ENCODE results near the gene GGACT.
"Not testable (repeated sequence)": the region's sequence is repeated elsewhere in the genome, so short reads cannot be mapped to it uniquely, and the experiment has no call there.

Gene GGACT

DNA sequence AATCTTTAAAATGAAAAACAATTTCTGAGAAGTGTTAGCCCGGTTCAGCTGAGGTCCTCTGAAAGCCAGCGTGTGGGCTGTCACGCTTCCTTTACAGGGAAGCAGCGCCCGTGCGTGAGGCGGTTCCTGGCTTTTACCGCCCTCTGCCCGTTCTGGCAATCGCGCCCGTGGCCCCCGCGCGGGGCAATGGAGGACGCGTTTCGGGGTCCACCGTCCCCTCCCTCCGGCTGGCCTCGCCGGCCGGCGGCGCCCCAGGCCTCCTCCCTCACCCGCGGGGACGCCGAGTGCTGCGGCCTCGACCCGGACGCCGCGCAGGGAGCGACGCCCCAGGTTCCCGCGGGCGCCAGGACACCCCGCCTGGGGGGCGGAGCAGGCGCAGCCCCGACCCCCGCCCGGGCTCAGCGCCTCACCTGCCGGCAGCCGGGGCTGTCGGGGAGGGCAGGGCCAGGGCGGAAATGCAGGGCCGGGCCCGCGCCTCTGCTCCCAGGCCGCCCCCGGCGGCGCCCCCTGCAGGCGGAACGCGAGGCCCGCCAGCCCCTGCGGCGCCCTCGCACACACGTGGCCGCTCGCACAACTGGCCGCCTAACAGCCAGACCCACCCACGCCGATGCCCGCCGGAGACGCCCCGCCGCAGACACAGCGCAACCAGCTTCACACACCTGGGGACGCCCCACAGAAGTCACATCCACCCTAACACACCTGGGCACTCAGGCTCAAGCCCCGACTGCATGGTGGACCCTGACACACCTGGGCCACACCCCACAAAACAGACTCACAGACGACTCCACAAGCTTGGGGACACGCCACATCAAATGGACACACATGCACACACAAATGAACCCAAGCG, at the start of gene GGACT:
Gene GGACT, minus strand, starts transcription at position 459 of the 847 bp plus-strand sequence. CDS start 56,198 bp downstream, outside the sequence.
- no peak for DNase-seq

DNA sequence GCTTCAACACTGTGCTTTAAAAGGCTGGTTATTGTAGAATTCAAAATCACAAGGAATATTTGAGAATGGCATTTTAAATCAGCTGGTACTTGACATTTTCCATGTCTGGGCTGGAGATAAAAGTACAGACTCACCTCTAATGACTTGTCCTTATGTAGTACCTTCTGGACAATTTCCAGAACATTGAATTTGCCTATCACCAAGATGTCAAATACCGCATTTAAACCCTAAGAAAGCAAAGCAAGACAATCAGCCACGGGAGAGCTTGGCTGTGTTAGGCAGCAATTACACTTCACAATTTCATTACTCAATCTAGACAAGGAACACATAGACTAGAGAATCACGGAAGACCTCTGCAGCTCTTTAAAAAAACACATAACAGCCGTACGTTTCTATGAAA, 49.2 kb upstream of the GGACT start:
- no peak for DNase-seq

DNA sequence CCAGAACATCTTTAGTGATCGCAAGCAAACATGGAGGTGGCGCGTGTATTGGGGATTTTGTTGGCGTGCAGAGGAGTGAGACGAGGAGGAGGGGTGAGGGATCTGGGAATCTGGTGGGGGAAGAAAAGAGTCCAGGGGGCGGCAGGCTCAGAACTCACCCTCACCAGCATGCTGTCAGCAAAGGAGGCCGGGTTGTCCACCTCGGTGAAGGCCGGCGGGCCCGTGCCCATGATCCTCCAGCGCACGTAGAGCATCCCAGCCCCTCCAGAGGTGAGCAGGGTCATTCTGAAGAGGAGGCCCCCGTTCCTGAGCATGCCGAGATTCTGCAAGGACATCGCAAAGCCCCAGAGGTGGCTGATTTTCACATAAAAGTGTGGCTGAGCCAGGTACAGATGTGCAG, 48.8 kb upstream of the GGACT start:
- DNase-seq: no peak

DNA sequence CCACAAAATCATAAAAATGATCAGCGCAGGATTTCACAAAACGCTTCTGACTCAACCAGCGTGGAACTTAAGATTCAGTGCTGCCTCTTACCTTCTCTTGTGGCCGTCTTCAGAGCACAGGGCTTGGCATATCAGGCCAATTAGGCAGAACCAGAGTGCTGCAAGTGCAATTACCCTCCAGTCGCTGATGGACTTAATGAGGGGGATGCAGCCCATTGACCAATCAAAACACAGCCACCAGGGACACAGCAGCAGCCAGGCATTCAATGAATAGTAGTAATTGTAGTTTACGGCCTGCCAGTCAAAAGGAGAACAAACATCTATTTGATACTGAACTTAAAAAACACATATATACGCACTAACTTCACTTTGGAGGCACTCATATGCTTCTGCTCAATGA, 47.9 kb upstream of the GGACT start:
- DNase-seq: no peak

DNA sequence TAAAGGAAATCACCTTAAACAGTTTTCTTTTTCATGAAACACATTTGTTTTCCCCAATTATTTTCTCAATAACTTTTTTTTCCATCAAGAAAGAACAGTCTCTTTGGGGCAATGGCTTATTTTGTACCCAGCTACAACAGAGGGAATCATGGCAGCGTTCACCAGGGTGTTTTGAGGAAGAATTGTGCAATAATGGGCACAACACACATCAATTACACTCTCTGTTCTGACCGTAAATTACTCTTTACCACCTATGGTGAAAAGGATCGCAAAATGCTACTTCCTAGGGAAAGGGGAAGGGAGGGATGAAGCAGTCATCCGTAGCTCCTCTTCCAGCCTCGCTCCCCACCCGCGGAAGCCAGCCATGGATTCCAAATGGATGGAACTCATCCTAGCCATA, 47.4 kb upstream of the GGACT start:
- no peak for DNase-seq

DNA sequence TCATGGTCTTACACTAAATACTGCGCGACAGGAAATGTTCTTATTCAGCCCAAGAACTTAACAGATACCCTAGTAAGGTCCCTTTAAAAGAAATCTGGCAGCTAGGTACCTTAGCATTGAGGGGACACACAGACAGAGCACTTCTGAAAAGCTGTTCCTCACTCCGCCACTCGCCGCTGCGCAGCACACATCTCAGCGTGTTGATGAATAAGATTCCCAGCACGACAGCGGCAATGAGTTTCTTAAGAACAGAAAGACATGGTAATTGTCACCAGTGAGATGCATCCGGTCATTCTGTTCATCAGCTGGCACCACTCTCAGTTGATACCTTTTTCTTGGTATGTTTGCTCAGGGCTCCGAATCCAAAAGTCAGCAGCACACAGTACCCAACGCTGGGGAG, 46.1 kb upstream of the GGACT start:
- DNase-seq: no peak

DNA sequence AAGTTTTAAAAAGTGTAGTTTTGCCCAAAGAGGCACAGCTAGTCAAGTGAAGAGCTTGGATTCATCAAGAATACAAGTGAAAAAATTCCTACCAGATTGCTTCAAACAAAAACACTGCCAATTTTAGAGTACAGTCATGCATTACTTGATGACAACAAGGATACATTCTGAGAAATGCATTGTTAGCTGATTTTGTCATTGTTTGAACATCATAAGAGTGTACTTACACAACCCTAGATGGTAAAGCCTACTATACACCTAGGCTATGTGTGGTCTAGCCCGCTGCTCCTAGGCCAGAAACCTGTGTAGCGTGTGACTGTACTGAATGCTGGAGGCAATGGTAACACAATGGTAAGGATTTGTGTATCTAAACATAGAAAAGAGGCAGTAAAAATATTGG, 44.9 kb upstream of the GGACT start:
- DNase-seq: peak; percentile 1

DNA sequence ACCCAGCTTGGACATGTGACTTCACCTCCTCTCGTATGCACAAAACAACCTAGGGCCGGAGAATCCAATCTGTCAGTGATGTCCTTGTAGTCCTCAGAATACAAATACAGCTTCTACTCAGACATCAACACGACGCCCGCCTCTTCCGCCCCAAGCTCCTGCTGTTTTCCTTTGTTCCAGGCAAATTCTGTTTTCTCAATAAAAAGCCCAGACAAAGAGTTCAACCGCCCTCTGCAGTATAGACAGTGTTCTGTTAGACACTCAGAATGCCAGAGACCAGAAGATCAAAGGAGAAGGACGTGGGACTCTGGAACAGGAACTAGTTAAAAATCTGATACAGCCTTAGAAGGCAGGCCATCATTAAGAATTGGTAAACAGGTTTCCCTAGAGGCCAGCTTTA, 42.0 kb upstream of the GGACT start:
- DNase-seq: no peak

DNA sequence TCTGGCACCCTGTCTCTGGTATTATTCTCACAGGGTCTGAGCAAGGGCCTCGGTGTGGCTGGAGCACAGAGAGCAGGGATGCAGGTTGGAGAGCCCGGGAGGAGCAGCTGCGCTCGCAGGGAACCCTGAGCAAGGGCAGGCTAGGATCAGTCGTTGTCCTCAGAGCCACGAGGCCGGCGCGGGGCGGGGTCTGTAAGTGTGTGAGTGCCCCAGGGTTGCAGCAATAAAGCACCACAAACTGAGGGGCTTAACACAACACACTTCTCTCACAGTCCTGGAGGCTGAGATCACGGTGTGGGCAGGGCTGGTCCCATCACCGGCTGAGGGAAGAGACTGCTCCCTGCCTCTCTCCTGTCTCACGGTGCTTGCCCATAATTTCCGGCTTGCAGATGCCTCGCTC, 38.5 kb upstream of the GGACT start:
- DNase-seq: no peak

DNA sequence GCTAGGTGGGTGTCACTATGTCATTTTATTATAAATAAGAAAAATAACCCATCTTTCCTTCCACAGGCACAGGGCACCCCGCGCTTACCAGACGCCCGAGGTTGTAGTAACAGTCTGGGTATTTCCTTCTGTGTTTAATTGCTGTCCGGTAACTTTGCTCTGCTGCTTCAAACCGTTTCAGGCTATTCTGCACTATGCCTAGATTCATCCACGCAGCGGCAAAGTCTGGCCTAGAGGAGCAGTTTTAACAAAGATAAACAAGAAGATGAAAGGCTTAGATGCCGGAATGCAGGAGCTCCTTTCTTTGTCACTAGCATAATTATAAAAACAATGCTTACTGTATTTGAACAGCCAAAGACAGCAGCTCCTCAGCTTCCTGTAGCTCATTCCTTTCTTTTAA, 36.9 kb upstream of the GGACT start:
- no peak for DNase-seq

DNA sequence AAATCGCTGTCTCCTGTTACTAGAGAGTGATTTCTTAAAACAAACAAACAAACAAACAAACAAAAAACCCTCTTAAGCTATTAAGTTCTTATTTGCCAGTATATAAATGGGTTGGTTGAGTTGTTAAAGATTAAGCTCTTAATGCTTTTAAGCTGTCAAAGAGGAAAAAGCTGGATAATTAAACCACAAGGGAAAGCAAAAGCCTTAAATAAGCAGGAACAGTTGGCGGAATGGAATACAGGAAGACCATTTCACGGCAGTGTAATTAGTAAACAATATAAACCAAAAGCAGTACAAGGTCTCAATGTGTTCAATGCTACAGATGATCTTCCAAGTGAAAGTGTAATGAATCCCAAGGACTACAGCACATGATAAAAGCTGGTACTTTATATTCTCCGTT, 32.2 kb upstream of the GGACT start:
- DNase-seq: no peak

DNA sequence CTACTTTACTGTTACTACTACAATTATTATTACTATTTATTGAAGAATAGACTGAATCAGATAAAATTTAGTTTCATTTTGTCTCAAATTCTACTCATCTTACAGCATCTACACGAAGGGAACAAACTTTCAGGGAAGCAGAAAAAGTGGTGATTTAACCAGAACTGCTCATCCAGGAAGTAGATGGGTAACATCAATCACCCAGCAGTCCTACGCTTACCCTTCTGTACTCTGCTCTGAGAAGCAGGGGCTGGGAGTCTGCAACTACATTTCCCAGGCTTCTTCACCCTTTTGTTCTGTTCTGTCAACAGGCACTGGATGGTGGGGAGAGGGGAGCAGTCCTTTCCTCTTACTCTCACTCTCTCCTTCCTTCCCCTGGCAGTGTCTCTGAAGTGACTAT, 31.4 kb upstream of the GGACT start:
- DNase-seq: no peak

DNA sequence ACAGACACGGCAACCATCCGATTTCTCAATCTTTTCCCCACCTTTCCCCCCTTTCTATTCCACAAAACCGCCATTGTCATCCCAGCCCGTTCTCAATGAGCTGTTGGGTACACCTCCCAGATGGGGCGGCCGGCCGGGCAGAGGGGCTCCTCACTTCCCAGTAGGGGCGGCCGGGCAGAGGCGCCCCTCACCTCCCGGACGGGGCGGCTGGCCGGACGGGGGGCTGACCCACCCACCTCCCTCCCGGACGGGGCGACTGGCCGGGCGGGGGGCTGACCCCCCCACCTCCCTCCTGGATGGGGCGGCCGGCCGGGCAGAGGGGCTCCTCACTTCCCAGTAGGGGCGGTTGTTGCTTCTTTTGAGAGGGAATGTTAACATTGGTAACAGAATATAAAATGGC, 30.3 kb upstream of the GGACT start:
- DNase-seq: not testable (repeated sequence)

DNA sequence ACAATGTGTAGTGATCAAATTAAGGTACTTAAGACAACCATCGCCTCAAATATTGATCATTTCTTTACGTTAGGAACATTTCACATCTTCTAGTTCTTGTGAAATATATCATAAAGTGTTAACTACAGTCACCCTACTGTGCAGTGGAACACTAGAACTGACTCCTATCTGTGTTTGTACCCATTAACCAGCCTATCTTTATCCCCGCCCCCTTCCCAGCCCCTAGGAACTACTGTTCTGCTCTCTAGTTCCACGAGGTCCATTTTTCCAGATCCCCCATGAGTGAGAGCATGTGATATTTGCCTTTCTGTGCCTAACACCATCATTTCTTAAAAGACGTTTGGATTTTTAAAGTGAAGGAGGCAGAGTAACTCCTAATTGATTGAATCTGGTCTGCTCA, 24.4 kb upstream of the GGACT start:
- DNase-seq: no peak

DNA sequence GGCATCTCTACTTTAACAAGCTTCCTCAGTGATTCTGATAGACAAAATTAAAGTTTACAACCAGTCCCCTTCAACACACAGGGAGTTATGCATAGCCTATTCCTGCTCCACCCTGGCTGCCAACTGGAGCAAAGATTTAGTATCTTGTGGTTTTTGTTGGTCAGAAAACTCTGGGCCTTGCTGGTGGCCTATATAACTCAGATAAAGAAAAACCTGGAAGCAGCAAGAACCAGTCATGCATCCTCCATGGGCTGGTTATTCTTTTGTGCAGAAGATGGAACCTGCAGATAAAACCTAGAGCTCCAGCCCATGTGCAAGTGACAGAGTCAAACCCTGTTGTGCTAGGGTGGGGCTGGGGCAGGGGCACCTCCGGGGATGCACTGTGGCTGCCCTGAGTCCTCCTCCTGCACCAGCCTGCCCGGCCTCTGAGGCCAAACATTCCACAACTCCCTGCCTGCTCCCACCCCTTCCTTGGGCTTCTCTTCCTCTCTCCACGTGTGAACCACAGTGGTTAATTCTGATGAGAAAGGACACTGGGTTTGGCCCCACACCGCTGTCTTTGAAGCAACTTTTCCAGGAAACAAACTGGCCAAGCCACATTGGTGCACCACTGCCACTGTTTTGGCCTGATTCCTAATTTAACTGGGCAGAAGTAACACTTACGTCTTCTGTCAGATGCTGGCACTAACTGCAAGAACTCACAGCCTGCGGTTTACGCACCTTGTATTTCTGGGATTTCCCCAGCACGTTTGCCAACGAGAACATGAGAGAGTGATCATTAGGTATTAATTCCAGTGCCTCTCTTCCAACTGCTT, 23.3 kb upstream of the GGACT start:
- DNase-seq: no peak

DNA sequence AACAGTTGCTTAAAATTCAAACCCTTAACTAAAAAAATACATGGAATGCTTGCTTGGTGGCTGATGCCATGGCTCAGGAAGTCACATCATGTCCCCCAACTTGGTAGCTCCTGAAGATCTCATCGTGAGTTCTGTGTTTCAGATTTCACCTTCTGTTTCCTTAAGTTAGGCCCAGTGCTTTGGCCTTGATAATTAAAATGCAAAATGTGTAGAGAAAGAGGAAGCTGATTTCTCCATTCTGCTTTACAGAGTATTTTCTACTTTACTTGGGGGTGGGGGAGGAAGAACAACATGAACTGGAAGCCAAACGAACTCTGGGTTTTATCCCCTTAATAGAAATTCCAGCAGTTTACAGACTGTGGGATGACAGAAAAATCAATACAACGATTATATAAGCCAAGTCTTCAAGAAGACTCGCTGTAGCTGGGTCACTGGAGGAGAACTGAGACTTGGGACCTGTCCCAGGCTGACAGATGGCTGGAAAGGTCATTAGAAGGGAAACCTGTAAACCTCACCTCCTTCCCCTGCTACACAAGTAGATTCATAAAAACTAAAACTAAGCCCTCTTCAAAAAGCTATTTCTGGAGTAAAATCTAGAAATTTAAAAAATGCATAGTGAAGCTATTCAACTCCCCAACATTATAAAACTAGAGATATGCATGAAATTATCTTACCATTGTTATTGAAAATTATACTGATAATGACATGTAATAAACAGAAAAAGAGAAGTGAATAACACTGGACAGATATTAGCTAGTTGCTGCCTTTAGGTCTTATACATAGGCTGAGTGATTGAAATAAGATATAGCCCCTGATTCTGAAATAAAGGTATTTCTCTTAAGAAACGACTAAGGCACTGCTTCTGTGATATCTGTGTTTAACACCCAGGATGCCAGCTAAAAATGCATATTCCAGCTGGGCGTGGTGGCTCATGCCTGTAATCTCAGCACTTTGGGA, 22.1 kb upstream of the GGACT start:
- DNase-seq: no peak

DNA sequence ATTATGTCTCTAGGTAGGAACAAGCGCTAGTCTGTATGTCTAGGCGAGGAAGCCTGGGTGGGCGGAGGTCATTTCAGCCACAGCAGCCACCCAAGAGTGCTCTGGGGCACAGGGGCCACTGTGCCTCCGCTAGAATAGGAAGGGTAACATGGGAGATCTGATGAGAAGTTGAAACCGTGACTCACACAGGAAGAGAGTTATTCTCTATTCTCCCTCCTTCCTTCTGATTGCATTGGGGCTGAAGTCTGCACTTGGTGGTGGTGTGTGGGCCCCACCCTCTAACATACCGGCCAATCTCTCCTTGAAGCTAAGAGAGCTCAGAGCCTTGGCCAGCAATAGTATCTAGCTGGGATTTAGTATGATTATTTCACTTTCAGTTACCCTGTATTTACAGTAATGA, 20.3 kb upstream of the GGACT start:
- DNase-seq: no peak

DNA sequence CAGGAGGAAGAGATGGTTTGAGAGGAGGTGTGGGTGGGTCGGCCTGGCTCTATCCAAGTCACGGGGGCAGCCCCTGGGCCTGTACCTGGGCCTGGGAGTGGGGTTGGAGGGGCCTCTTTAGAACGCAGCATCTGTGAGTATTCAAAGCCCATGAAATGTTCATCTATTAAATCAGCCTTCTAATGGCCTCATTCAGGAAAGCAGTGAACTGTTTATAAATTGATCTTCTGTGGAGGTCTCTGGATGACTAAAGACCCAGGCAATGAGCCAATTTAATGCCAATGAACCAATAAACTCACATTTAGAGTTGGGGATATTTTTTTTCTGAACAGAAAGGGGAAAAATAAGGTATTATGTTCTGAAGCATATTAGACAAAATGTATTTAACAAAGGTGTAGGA, 19.9 kb upstream of the GGACT start:
- DNase-seq: no peak

DNA sequence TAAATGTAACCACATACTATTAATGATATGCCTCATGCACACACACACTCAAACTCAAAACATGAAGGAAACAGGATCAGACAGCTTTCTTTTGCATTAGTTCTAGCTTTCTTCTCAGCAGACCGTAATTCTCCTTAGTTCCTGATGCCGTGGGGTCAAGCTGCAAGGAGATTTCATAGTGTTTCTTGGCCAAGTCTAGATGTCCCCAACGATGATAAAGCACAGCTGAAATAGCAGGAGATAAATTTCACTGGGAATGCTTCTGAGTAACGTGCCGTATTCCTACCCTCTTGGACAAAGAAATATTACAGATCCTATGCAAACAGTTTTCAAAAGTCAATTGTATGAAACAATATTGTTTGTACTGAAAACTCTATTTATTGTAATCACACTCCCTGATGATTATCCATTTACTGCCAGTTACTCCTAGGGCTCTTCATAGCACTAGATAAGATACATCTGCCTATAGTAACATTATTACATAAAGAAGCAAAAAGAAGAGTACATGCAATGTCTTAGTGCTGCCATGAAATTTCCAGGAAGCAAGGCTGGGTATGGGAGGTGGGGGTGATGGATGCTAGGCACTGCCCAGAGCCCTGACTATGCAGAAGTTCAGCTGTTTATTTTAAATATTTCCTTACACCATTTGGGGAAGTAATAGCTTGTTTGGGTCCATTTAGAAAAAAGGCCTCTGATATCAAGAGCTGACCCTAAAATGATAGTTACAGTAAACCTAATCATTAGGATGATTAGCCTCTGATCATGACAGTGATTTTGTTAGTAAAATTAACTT, 16.5 kb upstream of the GGACT start:
- DNase-seq: no peak

DNA sequence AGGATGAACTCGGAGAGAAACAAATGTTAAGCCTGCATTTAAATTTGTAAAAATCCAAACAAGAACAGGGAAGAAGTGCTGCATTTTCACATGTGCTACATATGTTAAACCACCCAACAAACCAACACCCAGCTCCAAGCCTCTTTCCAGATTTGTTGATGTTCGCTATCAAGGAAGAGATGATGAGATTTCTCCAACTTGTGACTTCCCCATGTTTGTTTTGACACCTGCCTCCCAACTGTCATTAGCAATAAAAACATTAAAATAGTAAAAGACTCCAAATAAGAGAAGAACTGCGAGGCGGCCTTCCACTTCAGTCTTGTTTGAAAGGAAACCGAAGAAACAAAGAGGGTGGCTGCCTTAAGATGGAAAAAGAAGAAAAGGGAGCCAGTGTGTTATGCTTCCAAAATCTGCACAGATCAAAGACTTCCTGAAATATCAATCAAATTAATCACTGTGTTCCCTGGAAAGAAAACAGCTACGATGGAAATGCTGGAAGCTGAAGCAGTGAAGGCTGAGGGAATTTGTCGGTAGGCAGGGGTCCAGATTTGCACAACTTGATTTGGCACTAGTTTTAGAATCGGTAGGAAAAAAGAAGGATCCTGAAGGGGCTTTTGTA, 14.0 kb upstream of the GGACT start:
- no peak for DNase-seq

DNA sequence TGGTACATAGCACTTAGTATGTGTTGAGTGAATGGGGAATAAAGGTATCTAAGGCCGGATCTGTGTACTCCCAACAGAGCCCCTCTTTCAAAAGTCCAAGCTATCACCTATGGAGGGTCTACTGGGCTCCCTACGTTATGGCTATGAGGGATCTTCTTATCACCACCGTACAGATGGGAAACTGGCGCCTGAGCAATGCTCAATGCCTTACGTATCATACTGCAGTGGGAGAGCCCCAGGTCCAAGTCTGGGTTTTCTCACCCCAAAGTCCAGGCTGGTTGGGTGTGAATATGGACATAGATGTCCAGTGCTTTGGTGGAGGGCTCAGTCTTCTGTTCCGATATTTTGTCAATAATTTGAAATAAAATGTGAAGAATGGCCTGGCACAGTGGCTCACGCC, 13.1 kb upstream of the GGACT start:
- no peak for DNase-seq

DNA sequence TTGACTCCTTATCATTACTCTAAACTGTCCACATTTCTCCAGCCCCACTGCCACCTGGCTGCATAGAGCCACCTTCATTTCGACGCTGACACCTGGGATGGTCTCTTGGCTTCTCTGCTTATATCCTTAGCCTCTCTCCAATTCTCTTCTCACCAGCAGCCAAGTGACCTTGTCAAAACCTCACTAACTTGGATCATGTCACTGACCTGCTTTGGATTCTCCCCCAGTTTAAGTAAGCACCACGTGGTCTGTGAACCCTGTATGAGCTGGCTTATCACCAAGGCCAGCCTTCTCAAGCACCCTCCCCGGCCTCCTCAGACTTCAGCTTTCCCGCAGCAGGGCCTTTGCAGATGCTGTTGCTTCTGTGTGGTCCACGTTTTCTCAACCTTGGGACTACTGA, 12.3 kb upstream of the GGACT start:
- no peak for DNase-seq
